Subcutaneous adipose tissue (tissue), 4 donors: ENCODE measurements around the gene SRF. TPM values are rescaled to one million over a fixed set of nuclear protein-coding genes. Genes with fewer than 3 reads are reported as not detected.

Experiments
- total RNA-seq, 4 donors: library from RNA; depleted of rRNA; stranded (reverse); fragments of >200 nt; gene quantifications; one replicate each; pipeline ENCODE4 v1.1.0, GENCODE V29; 2016
- TF ChIP-seq, protein P1 (sequence below): fragments of 450-650 bp; IDR thresholded peaks from one replicate; pipeline ENCODE4 v1.5.1; 2016; ENCODE audit warnings: low read depth, mild to moderate bottlenecking, control low read depth, antibody characterized with exemption, moderate library complexity

SRF gene
- total RNA-seq, 4 donors from 2014 or later = 8.5 to 22.8 (median 10.6) TPM

DNA sequence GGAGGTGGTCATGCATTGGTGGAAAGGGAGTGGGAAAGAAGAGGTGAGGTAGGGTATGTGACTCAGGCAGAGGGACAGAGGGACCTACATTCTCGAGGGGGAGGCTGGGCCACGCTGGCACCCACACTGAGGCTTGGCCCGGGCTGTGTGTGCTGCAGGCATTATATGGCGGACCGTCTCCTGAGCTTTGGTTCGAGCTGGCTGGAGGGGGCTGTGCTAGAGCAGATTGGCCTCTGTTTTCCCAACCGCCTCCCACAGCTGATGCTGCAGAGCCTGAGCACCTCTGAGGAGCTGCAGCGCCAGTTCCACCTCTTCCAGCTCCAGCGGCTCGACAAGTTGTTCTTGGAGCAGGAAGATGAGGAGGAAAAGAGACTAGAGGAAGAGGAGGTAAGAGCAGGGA, 34.8 kb downstream of the SRF start:
- TF ChIP-seq, protein P1, sequence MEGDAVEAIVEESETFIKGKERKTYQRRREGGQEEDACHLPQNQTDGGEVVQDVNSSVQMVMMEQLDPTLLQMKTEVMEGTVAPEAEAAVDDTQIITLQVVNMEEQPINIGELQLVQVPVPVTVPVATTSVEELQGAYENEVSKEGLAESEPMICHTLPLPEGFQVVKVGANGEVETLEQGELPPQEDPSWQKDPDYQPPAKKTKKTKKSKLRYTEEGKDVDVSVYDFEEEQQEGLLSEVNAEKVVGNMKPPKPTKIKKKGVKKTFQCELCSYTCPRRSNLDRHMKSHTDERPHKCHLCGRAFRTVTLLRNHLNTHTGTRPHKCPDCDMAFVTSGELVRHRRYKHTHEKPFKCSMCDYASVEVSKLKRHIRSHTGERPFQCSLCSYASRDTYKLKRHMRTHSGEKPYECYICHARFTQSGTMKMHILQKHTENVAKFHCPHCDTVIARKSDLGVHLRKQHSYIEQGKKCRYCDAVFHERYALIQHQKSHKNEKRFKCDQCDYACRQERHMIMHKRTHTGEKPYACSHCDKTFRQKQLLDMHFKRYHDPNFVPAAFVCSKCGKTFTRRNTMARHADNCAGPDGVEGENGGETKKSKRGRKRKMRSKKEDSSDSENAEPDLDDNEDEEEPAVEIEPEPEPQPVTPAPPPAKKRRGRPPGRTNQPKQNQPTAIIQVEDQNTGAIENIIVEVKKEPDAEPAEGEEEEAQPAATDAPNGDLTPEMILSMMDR = no peak

DNA sequence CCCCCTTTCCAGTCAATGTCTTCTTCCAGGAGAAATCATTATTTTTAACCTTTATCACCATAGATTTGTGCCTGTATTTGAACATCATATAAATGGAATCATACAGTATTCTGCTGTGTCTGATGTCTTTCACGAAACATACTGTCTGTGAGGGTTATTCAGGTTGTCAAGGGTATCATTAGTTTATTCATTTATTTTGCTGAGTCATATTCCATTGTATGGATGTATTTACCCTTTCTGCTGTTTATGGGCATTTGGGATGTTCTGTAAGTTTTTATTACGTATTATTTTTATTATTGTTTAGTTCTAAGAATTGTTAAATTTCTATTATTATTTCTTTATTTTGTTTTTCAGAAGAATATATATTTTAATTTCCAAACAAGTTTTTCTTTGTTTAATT, 36.2 kb downstream of the SRF start:
- TF ChIP-seq, protein P1 = no peak

DNA sequence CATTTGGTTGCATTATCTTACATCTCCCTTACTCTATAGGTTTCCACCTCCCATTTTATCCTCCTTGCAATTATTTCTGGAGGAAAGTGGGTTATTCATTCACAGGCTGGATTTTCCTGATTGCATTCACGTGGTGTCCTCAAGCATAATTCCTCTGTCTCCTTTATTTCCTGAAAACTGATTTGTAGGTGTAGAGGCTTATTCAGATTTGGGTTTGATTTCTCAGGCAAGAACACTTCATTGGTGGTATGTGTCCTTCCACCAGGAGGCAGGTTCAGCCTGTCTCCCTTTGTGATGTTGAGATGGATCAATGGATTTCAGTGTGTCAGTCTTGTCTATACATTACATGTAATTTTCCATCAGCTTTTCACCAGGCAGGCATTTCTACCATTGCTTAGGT, 40.9 kb downstream of the SRF start:
- TF ChIP-seq, protein P1 = no peak

DNA sequence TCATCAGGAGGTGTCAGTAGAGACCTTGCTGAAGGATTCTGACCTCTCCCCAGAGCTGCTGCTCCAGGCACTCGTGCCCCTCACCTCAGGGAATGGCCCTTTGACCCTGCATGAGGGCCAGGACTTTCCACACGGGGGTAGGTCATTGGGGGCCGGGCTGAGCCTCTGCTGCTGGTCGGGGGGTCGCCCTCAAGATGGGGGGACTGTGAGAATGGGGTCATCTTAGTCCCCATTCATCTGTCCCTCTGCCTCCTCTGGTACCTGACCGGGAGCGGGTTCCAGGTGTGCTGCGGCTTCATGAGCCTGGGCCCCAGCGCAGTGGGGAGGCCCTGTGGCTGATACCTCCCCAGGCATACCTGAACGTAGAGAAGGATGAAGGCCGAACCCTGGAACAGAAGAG, 42.4 kb downstream of the SRF start:
- TF ChIP-seq, protein P1 = no peak

DNA sequence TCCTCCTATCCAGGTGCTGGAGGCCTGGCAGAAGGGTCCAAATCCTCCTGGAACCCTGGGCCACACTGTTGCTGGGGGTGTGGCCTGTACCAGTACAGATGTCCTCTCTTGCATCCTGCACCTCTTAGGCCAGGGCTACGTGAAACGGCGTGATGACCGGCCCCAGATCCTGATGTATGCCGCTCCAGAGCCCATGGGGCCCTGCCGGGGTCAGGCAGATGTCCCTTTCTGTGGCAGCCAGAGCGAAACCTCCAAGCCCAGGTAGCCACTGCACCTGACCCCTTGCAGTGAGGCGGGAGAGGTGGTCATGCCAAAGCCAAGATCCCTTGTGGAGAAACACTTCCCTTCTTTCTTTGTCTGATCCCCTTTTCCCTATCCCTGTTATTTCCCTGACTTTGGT, 44.0 kb downstream of the SRF start:
- TF ChIP-seq, protein P1 = no peak

DNA sequence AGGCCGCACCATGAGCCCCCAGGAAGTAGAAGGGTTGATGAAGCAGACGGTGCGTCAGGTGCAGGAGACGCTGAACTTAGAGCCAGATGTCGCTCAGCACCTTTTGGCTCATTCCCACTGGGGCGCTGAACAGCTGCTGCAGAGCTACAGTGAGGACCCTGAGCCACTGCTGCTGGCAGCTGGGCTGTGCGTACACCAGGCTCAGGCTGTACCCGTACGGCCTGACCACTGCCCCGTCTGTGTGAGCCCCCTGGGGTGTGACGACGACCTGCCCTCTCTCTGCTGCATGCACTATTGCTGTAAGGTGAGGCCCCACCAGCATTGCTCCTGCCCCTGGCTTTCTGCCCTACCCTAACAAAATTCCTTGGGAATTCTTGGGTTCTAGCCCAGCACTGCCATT, 45.1 kb downstream of the SRF start:
- TF ChIP-seq, protein P1 = no peak

DNA sequence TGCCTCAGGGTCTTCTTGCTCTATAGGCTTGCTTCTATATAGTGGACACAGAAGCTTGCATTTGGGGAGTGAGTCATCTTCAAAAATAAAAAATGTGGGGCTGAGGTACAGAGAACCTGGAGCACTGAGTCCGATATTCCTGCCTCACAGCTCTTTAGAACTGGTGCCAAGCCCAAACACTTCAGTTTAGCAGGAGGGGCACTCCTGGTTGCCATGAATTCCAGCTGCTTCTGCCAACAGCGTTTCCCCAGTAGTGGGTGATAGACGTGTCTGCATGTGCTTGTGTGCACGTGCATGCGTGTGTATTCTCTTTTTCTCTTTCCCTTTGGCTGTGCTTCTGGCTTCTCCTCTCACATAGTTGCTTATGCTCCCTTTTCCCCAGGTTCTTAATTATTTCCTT, 46.3 kb downstream of the SRF start:
- TF ChIP-seq, protein P1 = no peak
